ENCODE results near the gene PHF12. TPM values are rescaled to one million over a fixed set of nuclear protein-coding genes. Genes with fewer than 3 reads are reported as not detected.

PHF12 gene
- total RNA-seq, 1 experiment from 2014 or later: 79.1 TPM

GRCh38 chr17:28889996-28890395, 61.3 kb downstream of the PHF12 start:
- no TSS peak for BruUV-seq (replicated peaks)
- ATAC-seq (no peak), DNase-seq (ENCODE audit: low read depth, low spot score) (no peak)
- Histone ChIP-seq H3K4me3 (ENCODE audit: low read depth in 2 of 2, low read length in 2 of 2) (no peak overlapping the region), H3K27me3 (ENCODE audit: control insufficient read depth, insufficient read depth, low read length) (no peaks in the 10 kb centered on the region), H3K27ac (ENCODE audit: low read length) (no peak overlapping the region), H3K36me3 (ENCODE audit: control insufficient read depth, insufficient read depth, low read length) (no peaks in the 10 kb centered on the region), H3K9me3 (ENCODE audit: control insufficient read depth, insufficient read depth, low read depth, low read length) (no peaks in the 10 kb centered on the region), H3K4me1 (ENCODE audit: control insufficient read depth, insufficient read depth, low read length) (no peaks in the 10 kb centered on the region)
- intact Hi-C loops (cut with micrococcal nuclease; ENCODE audit: unreplicated experiment) (no loop called here), in situ Hi-C loops (cut with HindIII; ENCODE audit: low pct_unique_long_range_greater_than_20kb, low sequenced_read_pairs) (no loop called here)
- ChIA-PET POLR2A (no interaction called here), CTCF (interaction anchor here (0.7 kb wide), 1 partner anchor 362 kb away, joined by 5 read pairs; no protein-coding TSS in a partner anchor)
- TF ChIP-seq CTCF (IDR thresholded peaks at IDR 0.05) (no peak), POLR2AphosphoS5 (IDR thresholded peaks at IDR 0.05; ENCODE audit: low read depth, low read length) (no peak), TCF7L2 (IDR thresholded peaks at IDR 0.05; ENCODE audit: low read depth, low read length) (no peak), REST (IDR thresholded peaks at IDR 0.05; ENCODE audit: insufficient read depth in 1 of 2, low read depth in 2 of 2, low read length in 1 of 2) (no peak)

- no peaks in the 10 kb centered on the region for H3K27me3 ChIP-seq (ENCODE audit: control insufficient read depth, insufficient read depth, low read length)
- CTCF ChIA-PET: no interaction called here
- no peaks in the 10 kb centered on the region for H3K36me3 ChIP-seq (ENCODE audit: control insufficient read depth, insufficient read depth, low read length)
- intact Hi-C loops (cut with micrococcal nuclease; ENCODE audit: unreplicated experiment) (no loop called here), in situ Hi-C loops (cut with HindIII; ENCODE audit: low pct_unique_long_range_greater_than_20kb, low sequenced_read_pairs) (no loop called here)
- BruUV-seq (replicated peaks): no TSS peak
- no peak for DNase-seq (ENCODE audit: low read depth, low spot score)
- no peaks in the 10 kb centered on the region for H3K9me3 ChIP-seq (ENCODE audit: control insufficient read depth, insufficient read depth, low read depth, low read length)
- no peak for ATAC-seq
- H3K4me3 ChIP-seq (ENCODE audit: low read depth in 2 of 2, low read length in 2 of 2): no peak overlapping the region
- no peaks in the 10 kb centered on the region for H3K4me1 ChIP-seq (ENCODE audit: control insufficient read depth, insufficient read depth, low read length)
- H3K27ac ChIP-seq (ENCODE audit: low read length): no peak overlapping the region
- POLR2A ChIA-PET: interaction anchor here (0.6 kb wide), 1 partner anchor 167 kb away, joined by 4 read pairs; no protein-coding TSS in a partner anchor
- TF ChIP-seq REST (IDR thresholded peaks at IDR 0.05; ENCODE audit: insufficient read depth in 1 of 2, low read depth in 2 of 2, low read length in 1 of 2) (no peak), SIN3A (IDR thresholded peaks at IDR 0.05; ENCODE audit: borderline replicate concordance, insufficient read depth, low read depth, low read length) (no peak), CTCF (IDR thresholded peaks at IDR 0.05) (no peak), POLR2AphosphoS5 (IDR thresholded peaks at IDR 0.05; ENCODE audit: low read depth, low read length) (no peak), TCF7L2 (IDR thresholded peaks at IDR 0.05; ENCODE audit: low read depth, low read length) (no peak)
Measured at GRCh38 chr17:28888832-28889231, 62.5 kb downstream of the PHF12 start.
